H9 (cell line): ENCODE measurements around the gene SLC38A5. TPM values are rescaled to one million over a fixed set of nuclear protein-coding genes. Genes with fewer than 3 reads are reported as not detected.

Experiments used
- DNase-seq: peaks from one replicate; pipeline ENCODE4 v3.0.0-alpha.2; 2017
- H2AFZ ChIP-seq: one replicate; pipeline ENCODE4 v1.6.1; 2013; ENCODE audit warnings: mild to moderate bottlenecking, low read length, control low read depth, moderate library complexity
- H2AK5ac ChIP-seq: 2 replicates; pipeline ENCODE4 v1.6.1; 2013; ENCODE audit warnings: low read length, control low read depth, mixed read lengths; ENCODE audit not compliant: insufficient read length
- H2BK120ac ChIP-seq: one replicate; pipeline ENCODE4 v1.6.1; 2013; ENCODE audit warnings: low read depth, mild to moderate bottlenecking, low read length, control low read depth, inconsistent platforms; ENCODE audit not compliant: poor library complexity, severe bottlenecking
- H2BK12ac ChIP-seq: 2 replicates; pipeline ENCODE4 v1.6.1; 2013; ENCODE audit warnings: low read length, control low read depth, mixed read lengths, low read depth; ENCODE audit not compliant: insufficient read length
- H2BK15ac ChIP-seq: 2 replicates; pipeline ENCODE4 v1.6.1; 2013; ENCODE audit warnings: low read depth, low read length, control low read depth
- H2BK20ac ChIP-seq: one replicate; pipeline ENCODE4 v1.6.1; 2013; ENCODE audit warnings: low read depth, mild to moderate bottlenecking, low read length, control low read depth, inconsistent platforms; ENCODE audit not compliant: poor library complexity, severe bottlenecking
- H2BK5ac ChIP-seq: 2 replicates; pipeline ENCODE4 v1.6.1; 2013; ENCODE audit warnings: low read length, control low read depth, mixed read lengths; ENCODE audit not compliant: insufficient read length
- H3K14ac ChIP-seq: 2 replicates; pipeline ENCODE4 v1.6.1; 2013; ENCODE audit warnings: low read length, control low read depth; ENCODE audit not compliant: insufficient read depth
- H3K18ac ChIP-seq: 2 replicates; pipeline ENCODE4 v1.6.1; 2013; ENCODE audit warnings: low read depth, mild to moderate bottlenecking, mixed read lengths, low read length, control low read depth; ENCODE audit not compliant: insufficient read length
- H3K23ac ChIP-seq: 2 replicates; pipeline ENCODE4 v1.6.1; 2013; ENCODE audit warnings: low read length, control low read depth, mixed read lengths, low read depth; ENCODE audit not compliant: insufficient read length
- H3K23me2 ChIP-seq: 2 replicates; pipeline ENCODE4 v1.6.1; 2013; ENCODE audit warnings: low read depth, mild to moderate bottlenecking, mixed read lengths, low read length, control low read depth; ENCODE audit not compliant: insufficient read length, poor library complexity, severe bottlenecking
- H3K27ac ChIP-seq: 2 replicates; pipeline ENCODE4 v1.5.1; 2013; ENCODE audit warnings: low read length, control low read depth, mixed read lengths, low read depth; ENCODE audit not compliant: insufficient read length
- H3K27me3 ChIP-seq: 2 replicates; pipeline ENCODE4 v1.6.1; 2013; ENCODE audit warnings: low read length, control low read depth, inconsistent platforms; ENCODE audit not compliant: insufficient read depth
- H3K4ac ChIP-seq: 2 replicates; pipeline ENCODE4 v1.6.1; 2013; ENCODE audit warnings: low read depth, mild to moderate bottlenecking, control low read depth, inconsistent platforms, low read length, moderate library complexity
- H3K4me1 ChIP-seq: 2 replicates; pipeline ENCODE4 v1.6.1; 2013; ENCODE audit warnings: low read length, control low read depth, inconsistent platforms; ENCODE audit not compliant: insufficient read depth
- H3K4me2 ChIP-seq: 2 replicates; pipeline ENCODE4 v1.6.1; 2013; ENCODE audit warnings: low read length, control low read depth, mixed read lengths; ENCODE audit not compliant: insufficient read length, insufficient read depth
- H3K56ac ChIP-seq: 2 replicates; pipeline ENCODE4 v1.6.1; 2013; ENCODE audit warnings: low read depth, mild to moderate bottlenecking, mixed read lengths, low read length, control low read depth; ENCODE audit not compliant: insufficient read length
- H3K79me1 ChIP-seq: 2 replicates; pipeline ENCODE4 v1.6.1; 2013; ENCODE audit warnings: low read depth, mild to moderate bottlenecking, moderate library complexity, low read length, control low read depth, inconsistent platforms; ENCODE audit not compliant: insufficient read depth, poor library complexity, severe bottlenecking
- H3K79me2 ChIP-seq: 2 replicates; pipeline ENCODE4 v1.6.1; 2013; ENCODE audit warnings: low read length, control low read depth, inconsistent platforms; ENCODE audit not compliant: insufficient read depth
- H3K9ac ChIP-seq: 2 replicates; pipeline ENCODE4 v1.6.1; 2013; ENCODE audit warnings: low read length, control low read depth, mixed read lengths; ENCODE audit not compliant: insufficient read length; ENCODE audit errors: extremely low read depth
- H3K9me3 ChIP-seq: one replicate; pipeline ENCODE4 v1.6.1; 2013; ENCODE audit warnings: low read depth, low read length, inconsistent platforms; ENCODE audit not compliant: control insufficient read depth
- H3T11ph ChIP-seq: one replicate; pipeline ENCODE4 v1.6.1; 2013; ENCODE audit warnings: mild to moderate bottlenecking, low read length, control low read depth, inconsistent platforms
- H4K20me1 ChIP-seq: one replicate; pipeline ENCODE4 v1.6.1; 2013; ENCODE audit not compliant: control insufficient read depth, insufficient read length, insufficient read depth
- H4K5ac ChIP-seq: 2 replicates; pipeline ENCODE4 v1.6.1; 2013; ENCODE audit warnings: low read depth, mild to moderate bottlenecking, mixed read lengths, low read length, control low read depth; ENCODE audit not compliant: insufficient read length
- H4K8ac ChIP-seq: replicated peaks from 2 replicates; pipeline ENCODE4 v1.6.1; 2013; ENCODE audit warnings: low read length, control low read depth, mixed read lengths, low read depth; ENCODE audit not compliant: insufficient read length
- H4K91ac ChIP-seq: 2 replicates; pipeline ENCODE4 v1.6.1; 2013; ENCODE audit warnings: low read depth, mild to moderate bottlenecking, moderate library complexity, mixed read lengths, low read length, control low read depth; ENCODE audit not compliant: insufficient read length
- H3K27ac Mint-ChIP-seq, 3 experiments: 2 replicates in 2 of 3; 3 replicates in 1 of 3; pipeline ENCODE4 v1.8.0; 2020 to 2021; ENCODE audit warnings: mixed read lengths in 3 of 3, mild to moderate bottlenecking in 1 of 3, moderate library complexity in 1 of 3
- H3K27me3 Mint-ChIP-seq: 2 replicates; pipeline ENCODE4 v1.8.0; 2021; ENCODE audit warnings: low read depth, mild to moderate bottlenecking, moderate library complexity, mixed read lengths
- H3K36me3 Mint-ChIP-seq, 3 experiments: 2 replicates in 2 of 3; 3 replicates in 1 of 3; pipeline ENCODE4 v1.8.0; 2020 to 2021; ENCODE audit warnings: low read depth in 3 of 3, mixed read lengths in 3 of 3; ENCODE audit not compliant: insufficient read depth in 1 of 3
- H3K4me1 Mint-ChIP-seq, 2 experiments: 2 replicates each; pipeline ENCODE4 v1.8.0; 2020; ENCODE audit warnings: mixed read lengths in 2 of 2
- H3K4me3 Mint-ChIP-seq, 2 experiments: 2 replicates in 1 of 2; 3 replicates in 1 of 2; pipeline ENCODE4 v1.8.0; 2020 to 2021; ENCODE audit warnings: mild to moderate bottlenecking in 2 of 2, mixed read lengths in 2 of 2, moderate library complexity in 1 of 2
- H3K9me3 Mint-ChIP-seq, 2 experiments: 2 replicates in 1 of 2; 3 replicates in 1 of 2; pipeline ENCODE4 v1.8.0; 2020; ENCODE audit warnings: mild to moderate bottlenecking in 2 of 2, mixed read lengths in 2 of 2, moderate library complexity in 1 of 2
- CTCF ChIP-seq: fragments of 200-600 bp; sonication (generic); conservative IDR thresholded peaks from 3 replicates; pipeline ENCODE4 v1.8.0; 2021; ENCODE audit warnings: antibody characterized with exemption, mild to moderate bottlenecking
- WGBS: extraction: QIAGEN DNeasy Blood & Tissue Kit; methylation state at CpG from one replicate; pipeline ENCODE4 v1.1.7; 2013; ENCODE audit warnings: missing lambda C conversion rate, low lambda C conversion rate, mixed read lengths; ENCODE audit not compliant: insufficient read length; ENCODE audit errors: extremely low coverage; 5-methylcytosine and 5-hydroxymethylcytosine counted together
- total RNA-seq: library from RNA; stranded (reverse); gene quantifications from 2 replicates; pipeline ENCODE4 v1.2.1, GENCODE V29; 2021

SLC38A5 gene
- total RNA-seq, 1 experiment from 2014 or later, result 28.3 TPM

- no peak overlapping the region for H2AFZ ChIP-seq
- DNase-seq, result no peak
- no peaks in the 10 kb centered on the region for H3K79me1 ChIP-seq
- no peak overlapping the region for H4K91ac ChIP-seq
- peak overlapping the region; percentile 47 for H3K9ac ChIP-seq
- H3K27me3 ChIP-seq, result no peaks in the 10 kb centered on the region
- Mint-ChIP-seq H3K4me3 (peak overlapping the region; percentile 82 to 89), H3K27me3 (peaks cover 2% of the 10 kb centered on the region; the same call in 1 of the 2 replicates), H3K4me1 (peaks cover 23 to 34% of the 10 kb centered on the region in 2 experiments), H3K27ac (peak overlapping the region in 1 of 3 experiments; percentile 38; a peak in 2 of 7 replicates), H3K36me3 (peaks cover 22 to 35% (median 22%) of the 10 kb centered on the region in 3 experiments), H3K9me3 (peaks cover 75 to 84% of the 10 kb centered on the region in 2 experiments)
- no peak overlapping the region for H3K23ac ChIP-seq
- no peak overlapping the region for H2BK5ac ChIP-seq
- no peak overlapping the region for H4K8ac ChIP-seq
- H2BK120ac ChIP-seq, result no peak overlapping the region
- no peak overlapping the region for H4K5ac ChIP-seq
- no peak overlapping the region for H3K14ac ChIP-seq
- H2AK5ac ChIP-seq, result no peak overlapping the region
- no peak overlapping the region for H3K27ac ChIP-seq
- H2BK15ac ChIP-seq, result no peak overlapping the region
- no peaks in the 10 kb centered on the region; the same call in 1 of the 2 replicates for H3K4me1 ChIP-seq
- no peak overlapping the region for H3K18ac ChIP-seq
- H2BK20ac ChIP-seq, result no peak overlapping the region
- peak overlapping the region; percentile 83 for H3K4me2 ChIP-seq
- no CpG with 5 or more reads among the region's 5 CpGs for WGBS
- H4K20me1 ChIP-seq, result no peaks in the 10 kb centered on the region
- H2BK12ac ChIP-seq, result no peak overlapping the region
- H3K9me3 ChIP-seq, result peaks cover 39% of the 10 kb centered on the region
- H3K56ac ChIP-seq, result no peak overlapping the region
- no peak for TF ChIP-seq CTCF
- H3K4ac ChIP-seq, result no peak overlapping the region
- no peaks in the 10 kb centered on the region for H3K23me2 ChIP-seq
- peaks cover 3% of the 10 kb centered on the region; the same call in 1 of the 2 replicates for H3K79me2 ChIP-seq
- H3T11ph ChIP-seq, result no peak overlapping the region
Measured at GRCh38 chrX:48475296-48475695, 5.2 kb upstream of the SLC38A5 start.
